GM12878 (cell line): ENCODE data around the gene KLF11. TPM values are rescaled to one million over a fixed set of nuclear protein-coding genes. Genes with fewer than 3 reads are reported as not detected.

Experiments
- ATAC-seq: fragments of 200-7000 bp; cut with Tn5 transposase; 3 replicates; pipeline ENCODE4 v1.9.1; 2020; ENCODE audit warnings: mild to moderate bottlenecking, moderate library complexity
- BruUV-seq: library from RNA; stranded (reverse); fragments of 400-500 nt; replicated peaks from 2 replicates; lab custom pipeline; 2021; lab: Mats Ljungman, UMichigan
- CTCF ChIA-PET: fragments of 300-600 bp; sonication (Branson Sonifier 250); formaldehyde crosslinking; extraction: SDS; loops from one replicate; lab custom pipeline; 2021; ENCODE audit warnings: inconsistent platforms; lab: Yijun Ruan, JAX
- POLR2A ChIA-PET: fragments of 350-600 bp; formaldehyde crosslinking; extraction: SDS; loops from one replicate; lab custom pipeline; 2021; ENCODE audit warnings: inconsistent platforms; lab: Charles Lee
- RAD21 ChIA-PET: fragments of 300-600 bp; sonication (Branson Sonifier 250); formaldehyde crosslinking; loops from one replicate; lab custom pipeline; 2023; ENCODE audit warnings: antibody characterized with exemption; ENCODE audit not compliant: unreplicated experiment; lab: Charles Lee
- SMC1A ChIA-PET: fragments of 300-600 bp; sonication (Branson Sonifier 250); formaldehyde crosslinking; loops from one replicate; lab custom pipeline; 2023; ENCODE audit not compliant: unreplicated experiment, uncharacterized antibody; lab: Charles Lee
- DNase-seq: peaks from one replicate; pipeline ENCODE4 v3.0.0-alpha.2; 2011; ENCODE audit warnings: low read depth, low spot score
- FAIRE-seq: peaks from 3 replicates; lab custom pipeline; 2011; peaks lifted over from hg19 to GRCh38; lab: Jason Lieb, UNC
- H2AFZ ChIP-seq: 2 replicates; pipeline ENCODE4 v1.6.0; 2011; ENCODE audit warnings: low read depth, low read length, control low read depth; ENCODE audit not compliant: control insufficient read depth
- H3K27ac ChIP-seq: 2 replicates; pipeline ENCODE4 v1.5.1; 2011; ENCODE audit warnings: control low read depth; ENCODE audit not compliant: control insufficient read depth, insufficient read depth
- H3K27me3 ChIP-seq, 2 experiments: replicated peaks in 1 of 2; 2 replicates each; pipeline versions ENCODE4 v1.6.0 to v1.6.1; 2011; ENCODE audit warnings: low read length in 1 of 2; ENCODE audit not compliant: control insufficient read depth in 2 of 2, insufficient read depth in 2 of 2
- H3K36me3 ChIP-seq, 2 experiments: 2 replicates each; pipeline ENCODE4 v1.5.1; 2011; ENCODE audit warnings: low read length in 1 of 2; ENCODE audit not compliant: control insufficient read depth in 2 of 2, insufficient read depth in 2 of 2
- H3K4me1 ChIP-seq: 2 replicates; pipeline ENCODE4 v1.6.1; 2011; ENCODE audit warnings: mild to moderate bottlenecking, low read length, moderate library complexity, mixed read lengths; ENCODE audit not compliant: control insufficient read depth, insufficient read depth
- H3K4me2 ChIP-seq: 2 replicates; pipeline ENCODE4 v1.6.0; 2011; ENCODE audit warnings: control low read depth; ENCODE audit not compliant: control insufficient read depth, insufficient read depth
- H3K4me3 ChIP-seq: fragments of 200-600 bp; sonication (generic); 2 replicates; pipeline ENCODE4 v1.5.1; 2016
- H3K79me2 ChIP-seq: 2 replicates; pipeline ENCODE4 v1.6.0; 2011; ENCODE audit warnings: low read length; ENCODE audit not compliant: control insufficient read depth, insufficient read depth
- H3K9ac ChIP-seq: 2 replicates; pipeline ENCODE4 v1.8.0; 2011; ENCODE audit warnings: low read length, control low read depth, mixed read lengths; ENCODE audit not compliant: control insufficient read depth, insufficient read depth
- H3K9me3 ChIP-seq: replicated peaks from 3 replicates; pipeline ENCODE4 v1.5.1; 2011; ENCODE audit warnings: mild to moderate bottlenecking, low read length; ENCODE audit not compliant: control insufficient read depth, insufficient read depth
- H4K20me1 ChIP-seq: 2 replicates; pipeline ENCODE4 v1.6.0; 2011; ENCODE audit not compliant: control insufficient read depth, insufficient read depth
- CBX3 ChIP-seq: fragments of 200-600 bp; sonication (generic); IDR thresholded peaks from 2 replicates; pipeline ENCODE4 v1.6.1; 2016; ENCODE audit warnings: low read depth, borderline replicate concordance
- CREB1 ChIP-seq: IDR thresholded peaks from 2 replicates; pipeline ENCODE4 v1.6.1; 2012; ENCODE audit warnings: low read depth, mild to moderate bottlenecking, inconsistent platforms
- HCFC1 ChIP-seq: fragments of 150-350 bp; IDR thresholded peaks from 2 replicates; pipeline ENCODE4 v1.6.1; 2014; ENCODE audit warnings: low read length
- HDGF ChIP-seq: fragments of 450-650 bp; IDR thresholded peaks from 2 replicates; pipeline ENCODE4 v1.6.1; 2016; ENCODE audit warnings: antibody characterized with exemption
- NBN ChIP-seq: fragments of 450-650 bp; IDR thresholded peaks from 2 replicates; pipeline ENCODE4 v1.6.1; 2016
- NFXL1 ChIP-seq: fragments of 450-650 bp; IDR thresholded peaks from 2 replicates; pipeline ENCODE4 v1.6.1; 2017; ENCODE audit warnings: antibody characterized with exemption, mild to moderate bottlenecking, borderline replicate concordance
- POLR2AphosphoS5 ChIP-seq: IDR thresholded peaks from 2 replicates; pipeline ENCODE4 v1.6.1; 2011; ENCODE audit warnings: mild to moderate bottlenecking, low read length, inconsistent platforms
- SIN3A ChIP-seq: IDR thresholded peaks from 2 replicates; pipeline ENCODE4 v1.6.1; 2012; ENCODE audit warnings: low read depth, low read length, improper control_type of control experiment
- SPI1 ChIP-seq: IDR thresholded peaks from 2 replicates; pipeline ENCODE4 v1.6.1; 2011; ENCODE audit warnings: low read depth, mild to moderate bottlenecking, low read length, moderate library complexity, borderline replicate concordance; ENCODE audit not compliant: insufficient read depth
- STAT3 ChIP-seq: IDR thresholded peaks from 2 replicates; pipeline ENCODE4 v1.6.1; 2011; ENCODE audit warnings: low read depth, low read length, improper control_type of control experiment
- TCF12 ChIP-seq: IDR thresholded peaks from 2 replicates; pipeline ENCODE4 v1.6.1; 2011; ENCODE audit warnings: low read depth, mild to moderate bottlenecking, low read length
- USF2 ChIP-seq: IDR thresholded peaks from 2 replicates; pipeline ENCODE4 v1.6.1; 2011; ENCODE audit warnings: low read depth, low read length, improper control_type of control experiment, borderline replicate concordance
- WGBS: methylation state at CpG from one replicate; pipeline ENCODE4 v1.1.6; 2016; ENCODE audit warnings: low lambda C conversion rate; ENCODE audit not compliant: insufficient replicate concordance, insufficient coverage; ENCODE audit errors: missing lambda C conversion rate; 5-methylcytosine and 5-hydroxymethylcytosine counted together
- in situ Hi-C: fragments of 300-500 bp; cut with MboI; formaldehyde crosslinking; loops from 9 replicates; pipeline ENCODE4 v1.14.3; 2018; ENCODE audit warnings: mixed read lengths
- intact Hi-C: fragments of 100-400 bp; cut with micrococcal nuclease; formaldehyde crosslinking; loops from one replicate; pipeline ENCODE4 v1.14.2; 2022; ENCODE audit not compliant: unreplicated experiment
- polyA plus RNA-seq, 11 experiments: library from polyadenylated mRNA; depleted of rRNA in 4 of 11; unstranded in 6 of 11; stranded (reverse) in 5 of 11; fragments of >200 nt; fragmentation: Nextera tagmentation in 4 of 11; fragmentation: Illumina TruSeq in 1 of 11; extraction: Ambion mirVana in 4 of 11; extraction: Trizol in 1 of 11; gene quantifications; 1 replicate in 1 of 11; 2 replicates in 10 of 11; pipeline versions ENCODE4 v1.2.1 to v1.2.3, GENCODE V29; 2011 to 2016; ENCODE audit warnings: inconsistent platforms in 2 of 11, missing spikeins in 2 of 11, low read depth in 1 of 11
- total RNA-seq, 4 experiments: library from RNA; depleted of rRNA in 3 of 4; stranded (reverse); fragments of >200 nt in 3 of 4; fragmentation: Illumina TruSeq in 1 of 4; extraction: Trizol in 1 of 4; gene quantifications; 2 replicates each; pipeline versions ENCODE4 v1.2.1 to v1.2.3, GENCODE V29; 2013 to 2021
- TF ChIP-seq, protein P1 (sequence below): fragments of 450-650 bp; formaldehyde crosslinking; IDR thresholded peaks from 2 replicates; pipeline ENCODE4 v1.4.0; 2020; ENCODE audit warnings: mild to moderate bottlenecking, moderate library complexity
- TF ChIP-seq, protein P2 (sequence below): fragments of 450-650 bp; IDR thresholded peaks from 2 replicates; pipeline ENCODE4 v1.6.1; 2017; ENCODE audit warnings: mild to moderate bottlenecking, low read depth, inconsistent platforms; ENCODE audit not compliant: poor library complexity, severe bottlenecking

The KLF11 gene
- total and polyA plus RNA-seq, 10 of the 15 experiments (the other 5 are each of a cell fraction or from before 2014, with no cell fraction given): 0.03 to 0.54 (median 0.14) TPM; not detected in 1

DNA sequence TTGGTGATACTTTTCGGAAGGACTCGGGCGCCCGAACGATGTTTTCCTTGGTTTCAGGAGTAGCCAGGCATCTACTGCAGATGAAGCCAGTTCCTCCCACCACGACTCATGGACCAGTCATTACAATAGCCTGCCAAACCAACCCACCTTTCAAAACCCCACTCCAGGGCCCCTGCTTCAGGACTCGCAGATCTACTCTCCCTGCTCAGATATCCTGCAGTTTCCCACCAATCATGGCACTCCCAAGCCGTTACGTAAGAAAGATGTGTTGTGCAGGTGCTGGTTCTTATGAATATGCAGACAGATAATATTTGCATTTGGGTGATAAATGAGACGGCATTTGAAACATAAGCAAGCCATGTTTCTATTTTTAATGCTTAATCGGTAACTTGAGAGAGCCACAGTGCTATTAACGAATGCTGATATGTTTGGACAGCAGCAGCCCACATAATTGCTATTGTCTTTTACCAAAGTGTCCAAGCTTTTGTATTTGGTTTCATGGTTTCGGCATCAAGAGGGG is 40.4 kb downstream of the KLF11 start:
- SMC1A ChIA-PET: interaction anchor here (0.9 to 3.8 kb wide), 11 partner anchors 8 to 363 kb away, joined by 3 to 41 read pairs (median 7); no protein-coding TSS in a partner anchor
- Histone ChIP-seq H3K9me3 (no peaks in the 10 kb centered on the region), H3K27me3 (no peaks in the 10 kb centered on the region), H3K4me3 (no peak overlapping the region), H4K20me1 (no peaks in the 10 kb centered on the region), H3K79me2 (no peaks in the 10 kb centered on the region), H3K4me2 (peak overlapping the region; percentile 36), H3K4me1 (peaks cover 29% of the 10 kb centered on the region), H2AFZ (no peak overlapping the region), H3K27ac (no peak overlapping the region), H3K9ac (no peak overlapping the region), H3K36me3 (no peaks in the 10 kb centered on the region)
- ATAC-seq (peak; percentile 37), FAIRE-seq (no peak), DNase-seq (peak; percentile 65)
- CTCF ChIA-PET: interaction anchor here (0.6 to 31.8 kb wide), 5 partner anchors 7 to 351 kb away, joined by 3 to 983 read pairs (median 9); partner anchors contain the start of gene CYS1
- intact Hi-C loops (loop anchor here (1.0 to 2.0 kb wide), 2 partner anchors 8 to 37 kb away; no protein-coding TSS in a partner anchor), in situ Hi-C loops (no loop called here)
- POLR2A ChIA-PET: interaction anchor here (1.0 to 5.8 kb wide), 6 partner anchors 7 to 351 kb away, joined by 3 to 73 read pairs (median 6); no protein-coding TSS in a partner anchor
- no TSS peak for BruUV-seq
- RAD21 ChIA-PET: interaction anchor here (0.9 to 5.7 kb wide), 6 partner anchors 8 to 362 kb away, joined by 3 to 41 read pairs (median 14); no protein-coding TSS in a partner anchor
- 10% methylated on average over 13 of the region's 13 CpGs for WGBS
- TF ChIP-seq, protein P1, sequence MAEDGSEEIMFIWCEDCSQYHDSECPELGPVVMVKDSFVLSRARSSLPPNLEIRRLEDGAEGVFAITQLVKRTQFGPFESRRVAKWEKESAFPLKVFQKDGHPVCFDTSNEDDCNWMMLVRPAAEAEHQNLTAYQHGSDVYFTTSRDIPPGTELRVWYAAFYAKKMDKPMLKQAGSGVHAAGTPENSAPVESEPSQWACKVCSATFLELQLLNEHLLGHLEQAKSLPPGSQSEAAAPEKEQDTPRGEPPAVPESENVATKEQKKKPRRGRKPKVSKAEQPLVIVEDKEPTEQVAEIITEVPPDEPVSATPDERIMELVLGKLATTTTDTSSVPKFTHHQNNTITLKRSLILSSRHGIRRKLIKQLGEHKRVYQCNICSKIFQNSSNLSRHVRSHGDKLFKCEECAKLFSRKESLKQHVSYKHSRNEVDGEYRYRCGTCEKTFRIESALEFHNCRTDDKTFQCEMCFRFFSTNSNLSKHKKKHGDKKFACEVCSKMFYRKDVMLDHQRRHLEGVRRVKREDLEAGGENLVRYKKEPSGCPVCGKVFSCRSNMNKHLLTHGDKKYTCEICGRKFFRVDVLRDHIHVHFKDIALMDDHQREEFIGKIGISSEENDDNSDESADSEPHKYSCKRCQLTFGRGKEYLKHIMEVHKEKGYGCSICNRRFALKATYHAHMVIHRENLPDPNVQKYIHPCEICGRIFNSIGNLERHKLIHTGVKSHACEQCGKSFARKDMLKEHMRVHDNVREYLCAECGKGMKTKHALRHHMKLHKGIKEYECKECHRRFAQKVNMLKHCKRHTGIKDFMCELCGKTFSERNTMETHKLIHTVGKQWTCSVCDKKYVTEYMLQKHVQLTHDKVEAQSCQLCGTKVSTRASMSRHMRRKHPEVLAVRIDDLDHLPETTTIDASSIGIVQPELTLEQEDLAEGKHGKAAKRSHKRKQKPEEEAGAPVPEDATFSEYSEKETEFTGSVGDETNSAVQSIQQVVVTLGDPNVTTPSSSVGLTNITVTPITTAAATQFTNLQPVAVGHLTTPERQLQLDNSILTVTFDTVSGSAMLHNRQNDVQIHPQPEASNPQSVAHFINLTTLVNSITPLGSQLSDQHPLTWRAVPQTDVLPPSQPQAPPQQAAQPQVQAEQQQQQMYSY (CRISPR knock-in tag): no peak
- TF ChIP-seq CREB1 (no peak), USF2 (no peak), NFXL1 (no peak), SIN3A (no peak), TCF12 (peak; percentile 51; the same call in 1 of the 2 replicates), STAT3 (no peak), POLR2AphosphoS5 (no peak), HDGF (0 out of 2 replicates have a peak, but pooled peaks have one; percentile 59), SPI1 (0 out of 2 replicates have a peak, but pooled peaks have one; percentile 33), NBN (peak; percentile 57; the same call in 1 of the 2 replicates), CBX3 (no peak), HCFC1 (no peak)
- TF ChIP-seq, protein P2, sequence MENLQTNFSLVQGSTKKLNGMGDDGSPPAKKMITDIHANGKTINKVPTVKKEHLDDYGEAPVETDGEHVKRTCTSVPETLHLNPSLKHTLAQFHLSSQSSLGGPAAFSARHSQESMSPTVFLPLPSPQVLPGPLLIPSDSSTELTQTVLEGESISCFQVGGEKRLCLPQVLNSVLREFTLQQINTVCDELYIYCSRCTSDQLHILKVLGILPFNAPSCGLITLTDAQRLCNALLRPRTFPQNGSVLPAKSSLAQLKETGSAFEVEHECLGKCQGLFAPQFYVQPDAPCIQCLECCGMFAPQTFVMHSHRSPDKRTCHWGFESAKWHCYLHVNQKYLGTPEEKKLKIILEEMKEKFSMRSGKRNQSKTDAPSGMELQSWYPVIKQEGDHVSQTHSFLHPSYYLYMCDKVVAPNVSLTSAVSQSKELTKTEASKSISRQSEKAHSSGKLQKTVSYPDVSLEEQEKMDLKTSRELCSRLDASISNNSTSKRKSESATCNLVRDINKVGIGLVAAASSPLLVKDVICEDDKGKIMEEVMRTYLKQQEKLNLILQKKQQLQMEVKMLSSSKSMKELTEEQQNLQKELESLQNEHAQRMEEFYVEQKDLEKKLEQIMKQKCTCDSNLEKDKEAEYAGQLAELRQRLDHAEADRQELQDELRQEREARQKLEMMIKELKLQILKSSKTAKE: peak; percentile 57
